LNCAP (cell line): ENCODE data around the gene SERINC3.
A peak's percentile ranks its signal among the peaks of the same experiment; 100 is the strongest.

Source experiments
- TF ChIP-seq, protein P1 (sequence below): fragments of 450-650 bp; IDR thresholded peaks from 2 replicates; pipeline ENCODE4 v1.5.1; 2017; ENCODE audit warnings: mild to moderate bottlenecking

The SERINC3 gene

DNA sequence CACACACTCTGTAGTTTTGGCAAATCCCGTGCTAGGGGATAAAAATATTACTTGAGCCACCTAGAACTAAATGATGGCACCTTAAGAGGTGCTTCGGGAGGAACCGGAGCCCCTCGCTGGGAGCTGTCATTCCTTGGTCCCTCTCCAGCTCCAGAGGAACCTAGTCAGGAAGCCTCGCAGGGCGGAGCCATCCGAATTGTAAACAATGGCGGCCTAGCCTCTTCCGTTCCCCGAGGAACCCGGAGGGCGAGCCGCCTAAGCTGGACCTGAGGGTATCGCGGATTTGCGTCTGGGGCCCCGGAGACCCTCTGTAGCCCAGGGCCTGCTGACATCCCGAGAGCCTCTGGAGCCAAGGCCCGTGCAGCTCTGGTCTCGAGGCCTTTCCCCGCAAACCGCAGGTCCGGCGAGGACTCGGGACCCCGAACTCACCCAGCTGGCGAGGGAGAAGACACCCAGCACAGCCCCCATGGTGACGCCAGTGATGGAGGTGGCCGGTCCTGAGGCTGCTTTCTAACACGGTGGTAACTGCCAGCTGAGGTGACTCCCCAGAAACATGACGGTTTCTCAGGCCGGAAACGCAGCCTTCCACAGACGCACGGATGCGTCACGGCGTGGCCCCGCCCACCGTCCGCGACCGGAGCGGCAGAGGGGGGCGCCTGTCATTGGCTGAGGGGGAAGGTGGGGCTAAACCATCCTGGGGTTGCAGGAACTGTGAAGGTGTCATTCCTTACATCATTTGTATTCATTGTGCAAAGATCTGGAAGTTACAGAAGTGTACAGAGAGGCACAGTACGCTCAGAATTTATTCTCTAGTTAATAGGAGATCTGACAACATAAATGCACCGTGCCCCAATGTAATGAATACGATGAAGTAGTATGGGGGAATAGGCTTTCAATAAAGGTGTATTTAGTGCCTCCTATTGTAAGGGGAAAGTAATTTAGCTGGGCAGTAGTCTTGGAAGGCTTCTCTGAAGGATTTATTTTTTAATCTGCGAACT is at the start of gene SERINC3:
SERINC3 (minus strand) TSS at position 587 of the 998 bp plus-strand sequence; CDS start at position 468, 119 bp downstream.
- TF ChIP-seq, protein P1, sequence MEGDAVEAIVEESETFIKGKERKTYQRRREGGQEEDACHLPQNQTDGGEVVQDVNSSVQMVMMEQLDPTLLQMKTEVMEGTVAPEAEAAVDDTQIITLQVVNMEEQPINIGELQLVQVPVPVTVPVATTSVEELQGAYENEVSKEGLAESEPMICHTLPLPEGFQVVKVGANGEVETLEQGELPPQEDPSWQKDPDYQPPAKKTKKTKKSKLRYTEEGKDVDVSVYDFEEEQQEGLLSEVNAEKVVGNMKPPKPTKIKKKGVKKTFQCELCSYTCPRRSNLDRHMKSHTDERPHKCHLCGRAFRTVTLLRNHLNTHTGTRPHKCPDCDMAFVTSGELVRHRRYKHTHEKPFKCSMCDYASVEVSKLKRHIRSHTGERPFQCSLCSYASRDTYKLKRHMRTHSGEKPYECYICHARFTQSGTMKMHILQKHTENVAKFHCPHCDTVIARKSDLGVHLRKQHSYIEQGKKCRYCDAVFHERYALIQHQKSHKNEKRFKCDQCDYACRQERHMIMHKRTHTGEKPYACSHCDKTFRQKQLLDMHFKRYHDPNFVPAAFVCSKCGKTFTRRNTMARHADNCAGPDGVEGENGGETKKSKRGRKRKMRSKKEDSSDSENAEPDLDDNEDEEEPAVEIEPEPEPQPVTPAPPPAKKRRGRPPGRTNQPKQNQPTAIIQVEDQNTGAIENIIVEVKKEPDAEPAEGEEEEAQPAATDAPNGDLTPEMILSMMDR: peak; percentile 34; the same call in 1 of the 2 replicates

DNA sequence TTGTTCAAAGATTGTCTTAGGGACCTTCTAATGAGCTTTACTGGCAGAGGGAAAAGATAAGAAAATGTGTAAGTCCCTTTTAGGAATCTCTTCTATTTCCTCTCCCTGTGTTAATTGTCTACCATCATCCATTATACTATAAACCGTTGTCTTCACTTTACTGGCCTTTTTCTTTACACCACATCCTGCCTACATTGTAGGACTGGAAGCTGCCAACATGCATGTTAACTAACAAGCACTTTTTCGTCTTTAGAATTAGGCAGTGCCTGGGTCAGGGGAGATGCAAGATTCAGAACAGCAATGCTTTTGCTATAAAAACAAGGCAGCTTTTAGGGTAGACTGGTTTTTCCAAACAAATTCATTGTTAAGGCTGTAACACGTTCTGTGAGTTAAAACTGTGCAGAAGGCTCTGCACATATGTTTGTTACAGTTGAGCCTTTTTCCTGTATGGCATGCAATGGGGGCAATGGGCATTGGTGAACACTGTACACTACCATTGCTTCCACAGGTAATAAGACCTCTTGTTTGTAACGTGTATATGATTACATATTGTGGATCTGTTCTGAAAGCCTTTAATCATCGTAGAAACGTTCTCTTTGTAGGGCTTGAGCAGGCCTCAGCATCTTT is 49.6 kb upstream of the SERINC3 start:
- TF ChIP-seq, protein P1: no peak

DNA sequence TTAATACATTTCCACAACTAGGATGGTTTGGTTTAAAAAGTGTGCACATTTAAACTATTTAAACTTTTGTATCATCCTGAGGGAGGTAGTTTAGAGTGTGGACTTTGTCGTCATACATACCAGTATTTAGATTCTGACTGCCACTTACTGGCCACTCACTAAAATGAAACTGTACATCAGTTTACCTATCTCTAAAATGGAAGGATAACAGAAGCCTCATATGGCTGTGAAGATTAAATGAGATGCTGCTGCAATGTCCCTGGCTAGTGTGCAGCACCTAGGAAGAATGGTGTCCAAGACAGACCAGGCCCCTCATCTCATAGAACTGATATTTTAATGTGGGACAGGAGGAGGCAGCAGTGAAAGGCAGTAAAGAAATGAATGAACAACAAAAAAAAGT is 48.5 kb upstream of the SERINC3 start:
- TF ChIP-seq, protein P1: no peak

GRCh38 chr20:44566811-44567210 is 44.9 kb upstream of the SERINC3 start:
- TF ChIP-seq, protein P1: no peak

DNA sequence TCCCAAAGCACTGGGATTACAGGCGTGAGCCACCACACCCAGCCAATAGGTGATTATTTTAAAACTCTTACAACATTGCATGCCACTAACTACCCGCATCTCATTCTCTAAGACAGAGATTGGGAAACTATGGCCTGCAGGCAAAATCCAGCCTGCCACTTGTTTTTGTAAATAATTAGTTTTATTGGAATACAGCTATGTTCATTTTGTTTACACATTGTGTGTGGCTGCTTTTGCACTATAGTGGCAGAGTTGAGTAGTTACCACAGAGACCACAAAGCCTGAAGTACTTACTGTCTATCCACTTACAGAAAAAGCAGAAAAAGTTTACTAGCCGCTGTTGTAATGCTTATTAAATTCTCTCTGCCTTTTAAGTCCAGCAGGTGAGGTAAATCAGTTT is 44.1 kb upstream of the SERINC3 start:
- TF ChIP-seq, protein P1: no peak

DNA sequence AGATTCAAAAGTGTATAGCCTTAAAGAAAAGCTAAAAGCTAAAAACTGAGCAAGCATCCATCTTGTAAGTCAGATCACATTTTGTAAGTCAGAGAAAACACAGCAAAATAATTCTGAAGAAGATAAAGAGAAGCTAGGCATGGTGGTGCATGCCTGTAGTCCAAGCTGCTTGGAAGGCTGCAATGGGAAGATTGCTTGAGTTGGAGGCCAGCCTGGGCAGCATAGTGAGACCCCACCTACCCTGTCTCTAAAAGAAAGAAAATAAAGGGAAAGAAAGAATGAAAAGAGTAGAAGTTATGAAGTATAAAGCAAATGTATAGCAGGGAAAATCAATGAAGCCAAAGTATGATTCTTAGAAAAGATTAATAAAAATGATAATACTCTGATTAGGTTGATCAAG is 40.0 kb upstream of the SERINC3 start:
- TF ChIP-seq, protein P1: no peak

GRCh38 chr20:44560229-44560628 is 38.4 kb upstream of the SERINC3 start:
- TF ChIP-seq, protein P1: no peak
